ENCODE data around the gene ZIC5. TPM values are rescaled to one million over a fixed set of nuclear protein-coding genes. Genes with fewer than 3 reads are reported as not detected.

ZIC5 gene
- total and polyA plus RNA-seq, 2 of the 13 experiments (the other 11 are each of a cell fraction or from before 2014, with no cell fraction given): 0.02 to 0.07 TPM

DNA sequence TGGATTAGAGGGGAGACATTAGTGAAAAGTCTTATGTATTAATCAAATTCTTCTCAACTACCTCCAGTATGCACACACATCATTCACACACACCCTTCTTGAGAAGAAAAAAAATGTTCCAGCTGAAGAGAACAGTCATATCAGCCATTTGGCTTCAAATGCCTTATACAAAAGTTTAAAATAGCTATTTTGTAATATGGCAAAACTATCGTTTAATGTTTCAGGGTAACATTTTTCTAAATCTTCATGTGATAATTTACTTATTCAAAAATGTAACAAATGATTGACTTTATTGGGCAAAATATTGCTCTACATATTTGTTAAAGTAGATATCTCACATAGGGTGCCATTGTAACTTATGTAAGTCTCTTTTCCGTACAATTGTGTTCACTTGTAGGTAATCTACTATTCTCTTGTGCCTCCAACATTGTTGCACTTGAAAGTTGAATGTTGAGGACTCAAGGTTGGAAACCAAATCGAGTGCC is 23.6 kb upstream of the ZIC5 start:
- 30% methylated on average over 3 of the region's 3 CpGs for WGBS (ENCODE audit: low lambda C conversion rate)
- intact Hi-C loops (cut with micrococcal nuclease; ENCODE audit: unreplicated experiment) (no loop called here), in situ Hi-C loops (cut with HindIII; ENCODE audit: extremely low pct_ligation_motif_present, low pct_unique_long_range_greater_than_20kb) (no loop called here)
- Histone ChIP-seq H2AFZ (ENCODE audit: low read length) (no peak overlapping the region), H3K79me2 (ENCODE audit: insufficient read depth, low read length) (no peaks in the 10 kb centered on the region), H4K20me1 (ENCODE audit: insufficient read depth, low read length) (no peaks in the 10 kb centered on the region), H3K36me3 (replicated peaks in 1 of 2; ENCODE audit: control insufficient read depth in 1 of 2, insufficient read depth in 2 of 2, low read length in 2 of 2) (no peaks in the 10 kb centered on the region), H3K4me3 (replicated peaks in 1 of 3; ENCODE audit: insufficient read depth in 1 of 3, low read depth in 2 of 3, low read length in 3 of 3) (no peak overlapping the region), H3K27ac (ENCODE audit: extremely low read length, insufficient read depth, low read length) (no peak overlapping the region), H3K4me1 (ENCODE audit: insufficient read depth, low read length) (peaks cover 10% of the 10 kb centered on the region), H3K27me3 (ENCODE audit: control insufficient read depth in 1 of 2, insufficient read depth in 2 of 2, low read length in 2 of 2) (peaks cover 4 to 49% of the 10 kb centered on the region in 2 experiments; a peak in 4 of 5 replicates), H3K9me3 (ENCODE audit: low read length) (no peaks in the 10 kb centered on the region), H3K9ac (ENCODE audit: insufficient read depth, low read depth, low read length) (no peak overlapping the region), H3K4me2 (ENCODE audit: low read depth, low read length) (no peak overlapping the region)
- no peak for DNase-seq (ENCODE audit: low spot score)
- TF ChIP-seq EZH2 (conservative IDR thresholded peaks at IDR 0.05; ENCODE audit: low read depth, low read length) (0 out of 2 replicates have a peak, but pooled peaks have one; percentile 55), ZNF557 (CRISPR knock-in tag; IDR thresholded peaks at IDR 0.05) (no peak), FUBP1 (CRISPR knock-in tag; IDR thresholded peaks at IDR 0.05; ENCODE audit: borderline replicate concordance) (no peak), ARNT2 (CRISPR knock-in tag; IDR thresholded peaks at IDR 0.05; ENCODE audit: low read depth) (no peak)
- POLR2A ChIA-PET: no interaction called here
- CTCF ChIA-PET (ENCODE audit: low intra/inter-chr PET ratio, low total read pairs): no interaction called here
- no TSS peak for BruUV-seq (replicated peaks)
- ATAC-seq: no peak
- no peak for FAIRE-seq

DNA sequence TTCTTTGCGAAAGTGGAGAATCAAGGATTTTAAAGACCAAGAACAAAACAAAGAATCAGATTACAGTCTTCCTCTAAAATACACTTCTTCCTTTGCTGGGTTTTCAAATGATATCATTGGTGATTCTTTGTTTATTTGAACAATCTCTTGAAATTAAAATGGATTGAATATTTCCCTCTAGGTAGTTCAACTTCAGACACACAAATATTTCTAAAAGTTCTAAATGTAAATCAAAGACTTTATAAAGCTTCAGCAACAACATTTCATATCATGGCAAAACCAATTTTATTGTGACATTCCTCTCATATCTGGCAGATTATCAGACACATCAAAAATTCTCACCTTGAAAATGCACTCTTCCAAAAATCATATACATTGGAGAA is 23.1 kb upstream of the ZIC5 start:
- Histone ChIP-seq H2AFZ (ENCODE audit: low read length) (no peak overlapping the region), H3K4me1 (ENCODE audit: insufficient read depth, low read length) (peaks cover 15% of the 10 kb centered on the region), H3K9me3 (ENCODE audit: low read length) (no peaks in the 10 kb centered on the region), H3K4me3 (replicated peaks in 1 of 3; ENCODE audit: insufficient read depth in 1 of 3, low read depth in 2 of 3, low read length in 3 of 3) (no peak overlapping the region), H3K79me2 (ENCODE audit: insufficient read depth, low read length) (no peaks in the 10 kb centered on the region), H3K27me3 (ENCODE audit: control insufficient read depth in 1 of 2, insufficient read depth in 2 of 2, low read length in 2 of 2) (peaks cover 4 to 53% of the 10 kb centered on the region in 2 experiments; a peak in 4 of 5 replicates), H3K4me2 (ENCODE audit: low read depth, low read length) (no peak overlapping the region), H3K27ac (ENCODE audit: extremely low read length, insufficient read depth, low read length) (no peak overlapping the region), H4K20me1 (ENCODE audit: insufficient read depth, low read length) (no peaks in the 10 kb centered on the region), H3K36me3 (replicated peaks in 1 of 2; ENCODE audit: control insufficient read depth in 1 of 2, insufficient read depth in 2 of 2, low read length in 2 of 2) (no peaks in the 10 kb centered on the region), H3K9ac (ENCODE audit: insufficient read depth, low read depth, low read length) (no peak overlapping the region)
- ChIA-PET CTCF (ENCODE audit: low intra/inter-chr PET ratio, low total read pairs) (no interaction called here), POLR2A (no interaction called here)
- DNase-seq (ENCODE audit: low spot score) (no peak), ATAC-seq (no peak), FAIRE-seq (no peak)
- no peak for TF ChIP-seq ZNF382 (CRISPR knock-in tag; IDR thresholded peaks at IDR 0.05; ENCODE audit: borderline replicate concordance)
- TF ChIP-seq PHF20 (CRISPR knock-in tag; IDR thresholded peaks at IDR 0.05): no peak
- TF ChIP-seq ZNF737 (CRISPR knock-in tag; IDR thresholded peaks at IDR 0.05; ENCODE audit: borderline replicate concordance): no peak
- no peak for TF ChIP-seq ZBTB34 (CRISPR knock-in tag; IDR thresholded peaks at IDR 0.05)
- no peak for TF ChIP-seq LCORL (IDR thresholded peaks at IDR 0.05)
- no peak for TF ChIP-seq LCORL (CRISPR knock-in tag; IDR thresholded peaks at IDR 0.05)
- no peak for TF ChIP-seq ZNF280B (CRISPR knock-in tag; IDR thresholded peaks at IDR 0.05; ENCODE audit: borderline replicate concordance)
- TF ChIP-seq PITX1 (CRISPR knock-in tag; IDR thresholded peaks at IDR 0.05): no peak
- in situ Hi-C loops (cut with HindIII; ENCODE audit: extremely low pct_ligation_motif_present, low pct_unique_long_range_greater_than_20kb) (no loop called here), intact Hi-C loops (cut with micrococcal nuclease; ENCODE audit: unreplicated experiment) (no loop called here)
- no TSS peak for BruUV-seq (replicated peaks)
- 47% methylated on average over 1 of the region's 1 CpG for WGBS (ENCODE audit: low lambda C conversion rate)
